GM19239 (cell line): ENCODE data around the gene RIF1.

ENCODE experiments used
- DNase-seq: peaks from one replicate; pipeline ENCODE4 v3.0.0; 2011; ENCODE audit warnings: low spot score; ENCODE audit not compliant: insufficient read length
- FAIRE-seq: peaks from 2 replicates; lab custom pipeline; 2011; peaks lifted over from hg19 to GRCh38; lab: Jason Lieb, UNC

RIF1 gene, protein sequence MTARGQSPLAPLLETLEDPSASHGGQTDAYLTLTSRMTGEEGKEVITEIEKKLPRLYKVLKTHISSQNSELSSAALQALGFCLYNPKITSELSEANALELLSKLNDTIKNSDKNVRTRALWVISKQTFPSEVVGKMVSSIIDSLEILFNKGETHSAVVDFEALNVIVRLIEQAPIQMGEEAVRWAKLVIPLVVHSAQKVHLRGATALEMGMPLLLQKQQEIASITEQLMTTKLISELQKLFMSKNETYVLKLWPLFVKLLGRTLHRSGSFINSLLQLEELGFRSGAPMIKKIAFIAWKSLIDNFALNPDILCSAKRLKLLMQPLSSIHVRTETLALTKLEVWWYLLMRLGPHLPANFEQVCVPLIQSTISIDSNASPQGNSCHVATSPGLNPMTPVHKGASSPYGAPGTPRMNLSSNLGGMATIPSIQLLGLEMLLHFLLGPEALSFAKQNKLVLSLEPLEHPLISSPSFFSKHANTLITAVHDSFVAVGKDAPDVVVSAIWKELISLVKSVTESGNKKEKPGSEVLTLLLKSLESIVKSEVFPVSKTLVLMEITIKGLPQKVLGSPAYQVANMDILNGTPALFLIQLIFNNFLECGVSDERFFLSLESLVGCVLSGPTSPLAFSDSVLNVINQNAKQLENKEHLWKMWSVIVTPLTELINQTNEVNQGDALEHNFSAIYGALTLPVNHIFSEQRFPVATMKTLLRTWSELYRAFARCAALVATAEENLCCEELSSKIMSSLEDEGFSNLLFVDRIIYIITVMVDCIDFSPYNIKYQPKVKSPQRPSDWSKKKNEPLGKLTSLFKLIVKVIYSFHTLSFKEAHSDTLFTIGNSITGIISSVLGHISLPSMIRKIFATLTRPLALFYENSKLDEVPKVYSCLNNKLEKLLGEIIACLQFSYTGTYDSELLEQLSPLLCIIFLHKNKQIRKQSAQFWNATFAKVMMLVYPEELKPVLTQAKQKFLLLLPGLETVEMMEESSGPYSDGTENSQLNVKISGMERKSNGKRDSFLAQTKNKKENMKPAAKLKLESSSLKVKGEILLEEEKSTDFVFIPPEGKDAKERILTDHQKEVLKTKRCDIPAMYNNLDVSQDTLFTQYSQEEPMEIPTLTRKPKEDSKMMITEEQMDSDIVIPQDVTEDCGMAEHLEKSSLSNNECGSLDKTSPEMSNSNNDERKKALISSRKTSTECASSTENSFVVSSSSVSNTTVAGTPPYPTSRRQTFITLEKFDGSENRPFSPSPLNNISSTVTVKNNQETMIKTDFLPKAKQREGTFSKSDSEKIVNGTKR (N-terminal part only)

DNA sequence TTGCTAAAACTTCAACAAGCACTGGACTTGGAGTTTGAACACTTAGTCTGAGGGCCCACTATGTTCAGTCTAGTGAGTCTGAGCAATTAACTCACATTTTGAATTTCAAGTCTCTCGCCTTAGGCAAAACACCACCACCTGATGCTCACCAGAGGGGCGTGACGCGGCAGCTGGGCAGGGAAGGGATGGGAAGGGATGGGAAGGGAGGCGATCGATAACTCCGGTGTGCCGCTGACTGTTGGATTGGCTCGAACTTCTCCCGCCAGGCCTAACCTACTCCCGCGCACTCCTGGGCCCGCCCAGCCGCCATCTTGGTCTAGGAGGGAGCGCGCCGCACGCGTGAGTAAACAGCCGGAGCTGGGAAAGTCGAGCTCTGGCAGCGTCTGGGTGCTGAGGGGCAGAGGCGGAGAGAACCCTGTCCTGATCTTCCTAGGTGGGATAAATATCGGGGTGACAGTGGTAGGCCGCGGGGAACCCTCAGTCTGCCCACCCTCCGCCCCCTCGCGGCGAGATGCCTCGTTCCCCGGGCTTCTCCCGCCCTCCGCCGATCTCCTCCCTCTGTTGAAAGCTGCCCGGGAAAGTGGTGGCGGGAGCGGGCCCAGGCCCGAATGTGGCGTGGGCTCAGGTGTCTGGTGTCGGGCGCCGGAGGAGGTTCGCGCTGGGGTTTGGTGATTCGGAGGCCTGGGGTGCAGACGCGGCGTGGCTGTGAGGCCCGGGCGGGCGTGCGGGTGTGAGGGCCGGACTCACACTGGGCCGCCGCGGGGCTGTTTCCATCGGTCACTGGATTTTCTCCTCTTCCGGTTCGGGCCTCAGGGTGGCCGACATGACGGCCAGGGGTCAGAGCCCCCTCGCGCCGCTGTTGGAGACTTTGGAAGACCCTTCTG is at the start of gene RIF1:
Gene RIF1 (plus strand): TSS at position 302 of the 884 bp plus-strand sequence. CDS start 522 bp downstream, at position 824.
- DNase-seq (peak; percentile 75), FAIRE-seq (peak; percentile 74)

DNA sequence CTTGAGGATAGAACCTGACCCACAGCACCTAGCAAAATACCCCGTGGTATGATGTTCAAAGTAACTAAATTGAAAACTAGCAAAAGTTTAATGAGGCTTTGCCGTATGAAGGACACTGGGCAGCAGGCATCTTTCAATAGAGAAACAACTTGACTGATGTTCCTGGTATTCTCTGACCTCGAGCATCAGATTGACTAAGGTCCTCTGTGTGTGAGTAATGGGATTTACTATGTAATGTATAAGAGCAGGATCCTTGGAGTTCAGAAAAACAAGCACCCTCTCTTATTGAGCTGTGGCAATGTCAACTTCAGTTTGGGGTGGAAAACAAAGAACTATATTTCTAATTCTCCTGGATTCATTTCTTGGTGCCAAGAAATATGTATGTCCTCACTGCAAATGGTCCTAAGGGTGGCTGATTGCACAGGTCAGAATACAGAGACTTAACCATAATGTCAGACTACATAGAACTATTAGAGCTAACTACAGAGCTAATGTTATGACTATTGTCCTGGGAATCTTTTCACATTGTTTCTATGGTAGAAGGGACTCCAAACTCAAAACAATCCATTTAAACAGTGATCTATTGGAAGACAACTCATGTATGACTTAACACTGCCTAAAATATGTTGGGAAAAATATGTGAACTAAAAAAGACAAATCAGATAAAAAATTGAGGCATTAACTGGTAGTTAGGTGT is 47.9 kb upstream of the RIF1 start:
- no peak for FAIRE-seq

GRCh38 chr2:151363709-151364108 is 46.0 kb upstream of the RIF1 start:
- FAIRE-seq (peak; percentile 75), DNase-seq (no peak)

More for the DNA sequence above, 47.9 kb upstream of the RIF1 start:
- no peak for DNase-seq

GRCh38 chr2:151367571-151367970 is 42.1 kb upstream of the RIF1 start:
- FAIRE-seq (no peak), DNase-seq (no peak)

- DNase-seq (no peak), FAIRE-seq (peak; percentile 8)
These were observed 35.3 kb upstream of the RIF1 start for GRCh38 chr2:151374436-151374835.

GRCh38 chr2:151379169-151379568 is 30.5 kb upstream of the RIF1 start:
- DNase-seq (no peak), FAIRE-seq (no peak)

- DNase-seq = no peak
- no peak for FAIRE-seq
These were observed 29.0 kb upstream of the RIF1 start for GRCh38 chr2:151380580-151381235.

- FAIRE-seq (no peak), DNase-seq (no peak)
These were observed 28.4 kb upstream of the RIF1 start for GRCh38 chr2:151381266-151381665.

DNA sequence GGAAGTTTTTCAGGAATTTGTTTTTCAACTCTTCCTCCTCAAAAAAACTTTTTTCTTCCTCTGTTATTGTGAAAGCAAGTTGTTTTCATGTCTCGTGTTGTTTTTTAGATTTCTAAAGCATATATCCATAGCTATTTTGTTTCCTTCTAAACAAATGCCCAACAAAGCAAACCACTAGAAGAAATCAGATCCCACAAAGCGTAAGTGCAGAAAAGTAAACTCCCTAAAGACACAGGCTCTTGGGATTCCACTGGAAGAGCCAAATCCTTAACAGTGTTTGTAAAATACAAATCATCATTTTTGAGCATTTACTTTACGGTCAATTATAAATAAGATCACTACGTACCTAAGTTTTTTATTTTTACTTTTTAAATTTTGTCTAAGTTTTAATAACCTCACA is 21.7 kb upstream of the RIF1 start:
- FAIRE-seq = no peak
- DNase-seq = no peak

GRCh38 chr2:151391436-151391835 is 18.3 kb upstream of the RIF1 start:
- no peak for FAIRE-seq
- DNase-seq = no peak

DNA sequence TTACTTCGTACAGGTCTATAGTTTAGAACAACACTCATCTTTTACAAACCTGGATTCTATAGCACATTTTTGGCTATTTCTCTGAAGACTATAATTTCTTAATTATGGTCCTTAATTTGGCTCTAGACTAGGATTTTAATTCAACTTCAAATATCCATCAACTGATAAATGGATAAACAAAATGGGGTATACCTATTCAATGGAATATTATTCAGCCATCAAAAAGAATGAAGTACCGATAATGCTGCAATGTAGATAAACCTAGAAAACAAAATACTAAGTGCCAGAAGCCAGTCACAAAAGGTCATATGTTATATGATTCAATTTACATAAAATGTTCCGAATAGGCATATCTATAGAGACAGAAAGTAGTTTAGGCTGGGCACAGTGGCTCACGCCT is 15.2 kb upstream of the RIF1 start:
- DNase-seq = no peak
- no peak for FAIRE-seq

GRCh38 chr2:151395509-151396374 is 14.0 kb upstream of the RIF1 start:
- FAIRE-seq (no peak), DNase-seq (no peak)

- DNase-seq (no peak), FAIRE-seq (no peak)
These were observed 9.7 kb upstream of the RIF1 start for GRCh38 chr2:151399981-151400380.

DNA sequence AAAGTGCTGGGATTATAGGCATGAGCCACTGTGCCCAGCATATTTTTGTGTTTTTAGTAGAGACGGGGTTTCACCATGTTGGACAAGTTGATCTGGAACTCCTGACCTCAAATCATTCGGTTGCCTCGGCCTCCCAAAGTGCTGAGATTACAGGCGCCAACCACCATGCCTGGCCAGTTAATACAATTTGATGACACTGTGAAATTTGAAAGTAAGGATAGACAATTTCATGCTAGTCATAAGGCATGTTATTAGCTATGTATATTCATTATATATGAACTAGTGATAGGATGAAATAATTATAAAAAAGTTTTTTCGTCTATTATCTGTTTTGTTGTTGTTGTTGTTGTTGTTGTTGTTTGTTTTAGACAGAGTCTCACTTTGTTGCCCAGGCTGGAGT is 8.6 kb upstream of the RIF1 start:
- DNase-seq = no peak
- no peak for FAIRE-seq

DNA sequence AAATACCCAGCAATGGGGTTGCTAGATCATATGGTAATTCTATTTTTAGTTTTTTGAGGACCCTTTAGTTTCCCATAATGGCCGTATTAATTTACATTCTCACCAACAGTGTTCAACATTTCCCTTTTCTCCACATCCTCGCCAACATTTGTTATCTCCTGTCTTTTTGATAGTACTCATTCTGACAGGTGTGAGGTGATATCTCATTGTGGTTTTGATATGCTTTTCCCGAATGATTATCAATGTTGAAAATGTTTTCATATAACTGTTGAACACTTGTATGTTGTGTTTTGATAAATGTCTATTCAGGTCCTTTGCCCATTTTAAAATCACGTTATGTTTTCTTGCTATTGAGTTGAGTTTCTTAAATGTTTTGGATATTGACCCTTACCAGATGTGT is 5.8 kb upstream of the RIF1 start:
- FAIRE-seq = no peak
- no peak for DNase-seq

GRCh38 chr2:151405376-151405775 is 4.3 kb upstream of the RIF1 start:
- no peak for FAIRE-seq
- no peak for DNase-seq

DNA sequence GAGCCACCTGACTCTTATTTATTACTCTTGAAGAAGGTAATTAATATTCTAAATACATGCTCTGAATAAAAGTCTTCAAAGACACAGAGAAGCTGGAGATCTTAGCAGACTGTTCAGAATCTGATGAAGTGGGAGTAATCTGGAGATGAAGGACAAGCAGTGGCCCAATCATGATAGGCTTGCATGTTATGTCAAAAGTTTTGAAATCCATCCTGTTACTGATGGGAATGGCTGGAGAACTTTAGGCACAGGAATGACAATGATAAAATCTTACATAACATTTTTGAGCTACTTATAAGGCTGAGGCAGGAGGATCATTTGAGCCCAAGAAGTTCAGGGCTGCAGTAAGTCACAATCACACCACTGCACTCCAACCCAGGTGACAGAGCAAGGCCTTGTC is 2.4 kb upstream of the RIF1 start:
- no peak for FAIRE-seq

More for the DNA sequence above, 2.4 kb upstream of the RIF1 start:
- no peak for DNase-seq
